Activated CD4-positive, alpha-beta T cell treated with anti-CD3 and anti-CD28 coated beads for 48 hours (primary cell): ENCODE measurements around the gene FHOD3.
"Not testable (repeated sequence)": the region's sequence is repeated elsewhere in the genome, so short reads cannot be mapped to it uniquely, and the experiment has no call there.

Experiments
- DNase-seq: peaks from one replicate; pipeline ENCODE4 v3.0.0-alpha.2; 2020

FHOD3 gene

GRCh38 chr18:36352384-36352783 lies 54.9 kb downstream of the FHOD3 start:
- DNase-seq, result no peak

DNA sequence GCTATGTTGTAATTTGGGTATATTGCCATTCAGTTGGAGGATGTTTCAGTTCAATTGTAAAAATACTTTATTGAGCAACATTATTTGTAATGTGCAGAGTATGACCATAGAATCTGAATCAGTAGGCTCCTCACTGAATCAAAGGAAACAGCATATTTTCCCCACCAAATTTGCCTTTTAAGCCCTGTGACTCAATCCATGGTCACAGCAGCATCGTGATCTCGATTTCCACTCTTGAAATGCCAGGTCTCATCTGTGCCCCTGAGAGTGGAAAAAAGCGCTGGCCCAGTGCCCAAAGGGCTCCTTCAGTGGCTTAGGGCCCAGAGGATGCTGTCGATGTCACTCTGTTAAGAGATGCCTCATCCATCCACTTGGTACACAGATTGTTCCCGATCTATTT lies 57.5 kb downstream of the FHOD3 start:
- DNase-seq, result peak; percentile 46

- DNase-seq, result no peak
Measured at GRCh38 chr18:36355511-36355910, 58.0 kb downstream of the FHOD3 start.

GRCh38 chr18:36356741-36357140 lies 59.2 kb downstream of the FHOD3 start:
- not testable (repeated sequence) for DNase-seq

GRCh38 chr18:36358141-36358540 lies 60.6 kb downstream of the FHOD3 start:
- no peak for DNase-seq

- no peak for DNase-seq
Measured at GRCh38 chr18:36360256-36360909, 62.9 kb downstream of the FHOD3 start.

GRCh38 chr18:36364911-36365624 lies 67.6 kb downstream of the FHOD3 start:
- DNase-seq, result no peak

- no peak for DNase-seq
Measured at GRCh38 chr18:36365836-36366775, 68.6 kb downstream of the FHOD3 start.

- DNase-seq, result no peak
Measured at GRCh38 chr18:36366994-36367839, 69.7 kb downstream of the FHOD3 start.

DNA sequence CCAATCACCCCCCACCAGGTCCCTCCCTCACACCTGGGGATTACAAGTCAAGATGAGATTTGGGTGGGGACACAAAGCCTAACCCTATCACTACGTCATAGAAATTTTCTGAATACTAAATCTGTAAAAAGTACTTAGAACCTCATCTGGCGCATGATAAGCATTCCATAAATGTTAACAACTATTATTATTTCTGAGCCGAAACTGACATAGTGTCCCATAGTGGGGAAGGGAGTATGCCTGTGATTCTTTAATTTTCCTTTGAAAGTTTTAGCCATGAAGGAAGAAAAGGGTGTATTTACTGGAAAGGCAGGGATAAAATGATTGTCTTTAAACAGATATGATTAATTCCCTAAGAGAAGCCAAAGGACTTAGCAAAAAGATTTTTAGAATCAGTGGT lies 71.4 kb downstream of the FHOD3 start:
- no peak for DNase-seq

- DNase-seq, result no peak
Measured at GRCh38 chr18:36372903-36373311, 75.4 kb downstream of the FHOD3 start.

DNA sequence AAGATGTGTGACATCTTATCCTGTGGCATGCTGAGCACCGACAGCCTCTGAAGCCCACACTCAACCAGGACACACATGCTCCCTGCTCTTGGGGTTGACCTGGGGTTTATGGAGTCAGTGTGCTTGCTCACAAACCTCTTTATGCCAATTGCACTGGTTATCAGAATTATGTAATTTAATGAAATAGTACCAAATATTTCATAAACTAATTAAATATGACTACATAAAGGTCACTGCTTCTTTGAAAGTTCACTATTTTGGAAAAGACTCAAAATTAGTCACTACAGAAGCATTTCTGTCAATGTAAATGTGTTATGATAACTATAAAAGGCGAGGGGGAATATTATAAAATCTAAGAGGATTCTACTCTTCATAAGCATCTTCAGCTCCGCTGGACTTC lies 76.7 kb downstream of the FHOD3 start:
- no peak for DNase-seq

DNA sequence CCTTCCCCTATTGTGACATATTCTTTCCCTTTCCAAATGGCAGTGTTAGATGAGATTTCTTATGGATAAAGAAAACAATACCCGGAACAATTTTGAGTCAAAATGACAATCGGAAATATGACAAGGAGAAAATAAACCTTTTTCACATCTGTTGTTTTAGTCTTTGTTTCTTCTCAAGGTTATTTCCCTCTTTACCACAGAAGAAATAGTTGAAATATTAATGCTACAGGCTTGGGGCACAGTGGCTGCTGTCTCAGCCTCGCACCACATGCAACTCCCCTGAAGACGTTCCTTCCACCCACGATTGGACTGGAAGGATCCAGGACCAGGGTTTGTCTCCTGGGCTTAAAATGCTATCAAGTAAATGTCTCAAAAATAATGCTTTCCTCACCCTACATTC lies 77.6 kb downstream of the FHOD3 start:
- DNase-seq, result no peak

- no peak for DNase-seq
Measured at GRCh38 chr18:36376361-36376760, 78.8 kb downstream of the FHOD3 start.

GRCh38 chr18:36377626-36378025 lies 80.1 kb downstream of the FHOD3 start:
- DNase-seq, result no peak

DNA sequence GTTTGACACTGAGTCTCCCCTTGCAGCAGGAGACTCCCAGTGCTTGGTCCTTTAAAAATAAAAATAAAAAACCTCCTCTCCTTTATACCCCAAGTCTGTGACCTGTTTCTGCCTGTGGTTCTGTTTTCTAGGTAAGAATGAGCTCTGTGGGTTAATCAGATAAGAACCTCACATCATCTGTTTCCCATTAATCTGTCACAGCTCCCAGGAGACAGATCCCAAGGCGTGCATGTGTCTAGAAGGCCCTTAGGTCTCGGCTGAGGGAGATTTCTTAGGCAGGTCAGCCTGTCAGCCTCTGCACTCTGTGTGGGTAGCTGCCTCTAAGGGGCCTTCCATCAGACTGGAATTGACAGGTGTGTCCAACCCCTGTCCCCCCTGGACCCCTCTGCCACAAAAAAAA lies 80.7 kb downstream of the FHOD3 start:
- no peak for DNase-seq

DNA sequence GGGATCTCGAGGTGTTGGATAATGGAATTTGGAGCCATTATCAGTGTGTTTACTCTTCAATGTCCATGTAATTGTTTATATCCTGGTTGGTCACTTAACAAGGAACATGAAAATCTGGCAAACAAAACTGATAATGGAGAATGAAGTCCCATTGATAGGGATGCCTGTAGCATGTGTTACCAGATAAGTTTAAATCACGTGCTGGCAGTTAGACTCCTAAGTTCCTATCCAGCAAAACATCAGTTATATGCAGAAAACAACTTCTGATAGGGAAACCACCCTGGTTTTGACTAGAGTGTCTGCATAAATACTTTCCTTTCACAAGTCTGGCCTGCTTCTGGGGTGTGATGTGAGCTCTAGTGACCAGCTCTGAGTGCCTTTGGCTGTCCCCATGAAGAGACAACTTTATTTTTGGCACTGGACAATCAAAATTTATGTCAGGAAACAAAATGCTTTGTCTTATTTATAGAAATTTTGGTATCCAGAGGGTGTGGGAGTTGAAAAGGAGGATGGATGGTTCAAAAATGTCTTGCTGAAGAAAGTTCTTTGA lies 82.0 kb downstream of the FHOD3 start:
- DNase-seq, result no peak

- no peak for DNase-seq
Measured at GRCh38 chr18:36380173-36380827, 82.8 kb downstream of the FHOD3 start.

GRCh38 chr18:36381075-36381474 lies 83.6 kb downstream of the FHOD3 start:
- no peak for DNase-seq

DNA sequence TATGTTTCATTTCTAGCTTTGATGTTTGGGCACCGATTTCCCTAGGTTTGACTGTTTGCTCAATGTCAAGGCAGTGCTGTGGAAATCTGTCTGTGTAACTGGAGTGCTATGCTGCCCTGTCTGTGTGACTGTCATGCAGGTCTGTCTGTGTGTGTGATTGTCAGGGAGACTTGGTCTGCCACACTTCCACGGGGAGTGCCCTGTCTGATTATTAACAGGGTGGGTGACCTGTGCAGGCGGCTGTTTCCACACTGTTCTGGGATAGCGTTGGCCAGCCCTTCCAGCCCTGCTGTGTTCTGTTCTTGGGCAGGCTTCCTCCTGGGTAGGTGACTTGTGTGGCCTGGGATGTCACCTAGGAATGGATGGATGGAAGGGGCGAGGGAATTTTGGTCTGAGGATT lies 85.3 kb downstream of the FHOD3 start:
- DNase-seq, result no peak

GRCh38 chr18:36386150-36386920 lies 88.8 kb downstream of the FHOD3 start:
- no peak for DNase-seq
